K562 (cell line): Measurements from ENCODE around the gene RHEBL1. TPM values are rescaled to one million over a fixed set of nuclear protein-coding genes. Genes with fewer than 3 reads are reported as not detected.

Experiments used
- CBFB ChIP-seq: sonication (generic); formaldehyde crosslinking; IDR thresholded peaks from 2 replicates; pipeline ENCODE4 v1.4.0; 2020; ENCODE audit warnings: mild to moderate bottlenecking, missing genetic modification reagents
- ELF4 ChIP-seq: fragments of 450-650 bp; formaldehyde crosslinking; IDR thresholded peaks from 2 replicates; pipeline ENCODE4 v1.4.0; 2022; ENCODE audit warnings: missing genetic modification characterization
- EZH2 ChIP-seq: IDR thresholded peaks from 2 replicates; pipeline ENCODE4 v1.6.1; 2012; ENCODE audit warnings: low read depth, mild to moderate bottlenecking, inconsistent platforms, low read length, borderline replicate concordance
- NR2C2 ChIP-seq, 2 experiments: fragments of 200-800 bp in 1 of 2; sonication (Bioruptor generic) in 1 of 2; sonication (generic) in 1 of 2; formaldehyde crosslinking in 1 of 2; IDR thresholded peaks; 2 replicates each; pipeline versions ENCODE4 v1.6.1 to v1.8.0; 2016 to 2022; ENCODE audit warnings: mild to moderate bottlenecking in 1 of 2, missing compliant biosample characterization in 1 of 2, missing genetic modification characterization in 1 of 2, missing genetic modification reagents in 1 of 2
- PML ChIP-seq: IDR thresholded peaks from 2 replicates; pipeline ENCODE4 v1.6.1; 2012; ENCODE audit warnings: low read length, inconsistent platforms
- ZNF146 ChIP-seq: IDR thresholded peaks from one replicate; pipeline ENCODE4 v1.6.1; 2018; ENCODE audit warnings: missing compliant biosample characterization; ENCODE audit not compliant: unreplicated experiment
- polyA plus RNA-seq, 8 experiments: library from polyadenylated mRNA; depleted of rRNA in 4 of 8; stranded (reverse) in 5 of 8; unstranded in 3 of 8; fragments of >200 nt; fragmentation: Nextera tagmentation in 2 of 8; fragmentation: Illumina TruSeq in 1 of 8; extraction: Ambion mirVana in 2 of 8; extraction: Trizol in 1 of 8; gene quantifications; 2 replicates each; pipeline versions ENCODE4 v1.2.1 to v1.2.3, GENCODE V29; 2011 to 2014; ENCODE audit warnings: inconsistent platforms in 1 of 8, missing spikeins in 1 of 8
- total RNA-seq, 7 experiments: library from RNA; depleted of rRNA in 6 of 7; stranded (reverse); fragments of >200 nt in 6 of 7; fragmentation: Illumina TruSeq in 2 of 7; extraction: Trizol in 2 of 7; gene quantifications; 2 replicates each; pipeline versions ENCODE4 v1.2.1 to v1.2.3, GENCODE V29; 2011 to 2021; ENCODE audit warnings: low replicate concordance in 1 of 7
- TF ChIP-seq, protein P1 (sequence below): sonication (generic); formaldehyde crosslinking; IDR thresholded peaks from 2 replicates; pipeline ENCODE4 v1.8.0; 2022; ENCODE audit warnings: mild to moderate bottlenecking, missing genetic modification reagents, borderline replicate concordance
- TF ChIP-seq, protein P2 (sequence below): fragments of 450-650 bp; formaldehyde crosslinking; IDR thresholded peaks from 2 replicates; pipeline ENCODE4 v1.4.0; 2022; ENCODE audit warnings: missing genetic modification characterization
- TF ChIP-seq, protein P3 (sequence below), 3 experiments: IDR thresholded peaks in 2 of 3; conservative IDR thresholded peaks in 1 of 3; 2 replicates each; pipeline ENCODE4 v1.5.1; 2011 to 2012; ENCODE audit warnings: low read length in 3 of 3, mild to moderate bottlenecking in 3 of 3, control low read depth in 2 of 3, improper control_type of control experiment in 1 of 3, inconsistent platforms in 1 of 3, low read depth in 1 of 3, mixed read lengths in 1 of 3, moderate library complexity in 1 of 3; ENCODE audit not compliant: insufficient read depth in 2 of 3
- TF ChIP-seq, protein P4 (sequence below): sonication (generic); formaldehyde crosslinking; IDR thresholded peaks from 2 replicates; pipeline ENCODE4 v1.9.0; 2022; ENCODE audit warnings: mild to moderate bottlenecking, missing genetic modification reagents
- TF ChIP-seq, protein P5 (sequence below): sonication (generic); formaldehyde crosslinking; IDR thresholded peaks from 2 replicates; pipeline ENCODE4 v1.8.1; 2022; ENCODE audit warnings: missing genetic modification reagents

The RHEBL1 gene
- total and polyA plus RNA-seq, 9 of the 15 experiments (the other 6 are each of a cell fraction or from before 2014, with no cell fraction given) = 4.3 to 36.1 (median 8.2) TPM

DNA sequence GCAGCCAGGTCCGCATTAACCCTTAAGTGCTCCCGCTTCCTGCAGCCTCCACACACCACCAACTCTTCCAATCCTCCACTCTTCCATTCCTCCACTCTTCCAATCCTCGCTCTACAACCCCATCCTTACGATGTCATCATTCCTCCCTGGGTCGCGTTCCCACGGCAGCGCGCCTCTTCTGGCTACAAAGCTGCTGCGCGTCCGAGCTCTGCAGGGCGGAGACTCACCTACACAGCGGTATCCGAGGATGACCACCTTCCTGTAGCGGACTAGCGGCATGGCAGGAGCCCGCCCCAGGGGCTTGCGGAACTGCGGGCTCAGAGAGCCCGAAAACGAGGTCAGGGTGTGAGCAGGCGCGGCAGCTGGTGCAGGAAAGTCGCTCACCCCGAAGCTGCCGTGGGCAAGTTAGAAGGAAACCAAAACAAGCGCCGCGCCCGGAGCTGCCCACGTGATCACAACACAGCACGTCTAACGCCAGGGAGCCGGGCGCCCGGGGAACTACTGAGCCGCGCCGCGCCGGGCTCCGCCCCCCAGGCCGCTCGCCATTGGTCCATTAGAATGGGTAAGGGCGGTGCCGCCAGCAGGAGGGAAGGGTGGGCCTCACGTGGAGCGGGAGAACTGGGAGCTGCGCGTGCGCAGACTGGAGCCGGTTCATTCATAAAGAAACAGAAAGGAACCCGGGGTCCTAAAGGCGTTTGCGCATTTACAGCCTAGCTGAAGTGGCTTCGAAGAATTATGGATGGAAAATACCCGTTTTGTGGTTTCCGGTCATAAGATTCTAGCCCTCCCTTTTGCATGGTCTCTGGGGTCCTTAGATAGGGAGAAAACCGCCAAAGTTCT, at the start of gene RHEBL1 (continued):
- TF ChIP-seq NR2C2 (CRISPR knock-in tag; IDR thresholded peaks at IDR 0.05) = no peak
- TF ChIP-seq NR2C2 (tag; IDR thresholded peaks at IDR 0.05) = no peak
- TF ChIP-seq, protein P1, sequence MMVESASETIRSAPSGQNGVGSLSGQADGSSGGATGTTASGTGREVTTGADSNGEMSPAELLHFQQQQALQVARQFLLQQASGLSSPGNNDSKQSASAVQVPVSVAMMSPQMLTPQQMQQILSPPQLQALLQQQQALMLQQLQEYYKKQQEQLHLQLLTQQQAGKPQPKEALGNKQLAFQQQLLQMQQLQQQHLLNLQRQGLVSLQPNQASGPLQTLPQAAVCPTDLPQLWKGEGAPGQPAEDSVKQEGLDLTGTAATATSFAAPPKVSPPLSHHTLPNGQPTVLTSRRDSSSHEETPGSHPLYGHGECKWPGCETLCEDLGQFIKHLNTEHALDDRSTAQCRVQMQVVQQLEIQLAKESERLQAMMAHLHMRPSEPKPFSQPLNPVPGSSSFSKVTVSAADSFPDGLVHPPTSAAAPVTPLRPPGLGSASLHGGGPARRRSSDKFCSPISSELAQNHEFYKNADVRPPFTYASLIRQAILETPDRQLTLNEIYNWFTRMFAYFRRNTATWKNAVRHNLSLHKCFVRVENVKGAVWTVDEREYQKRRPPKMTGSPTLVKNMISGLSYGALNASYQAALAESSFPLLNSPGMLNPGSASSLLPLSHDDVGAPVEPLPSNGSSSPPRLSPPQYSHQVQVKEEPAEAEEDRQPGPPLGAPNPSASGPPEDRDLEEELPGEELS (CRISPR knock-in tag) = no peak
- TF ChIP-seq CBFB = peak; percentile 70; the same call in 1 of the 2 replicates
- TF ChIP-seq ELF4 (CRISPR knock-in tag) = no peak
- TF ChIP-seq, protein P2, sequence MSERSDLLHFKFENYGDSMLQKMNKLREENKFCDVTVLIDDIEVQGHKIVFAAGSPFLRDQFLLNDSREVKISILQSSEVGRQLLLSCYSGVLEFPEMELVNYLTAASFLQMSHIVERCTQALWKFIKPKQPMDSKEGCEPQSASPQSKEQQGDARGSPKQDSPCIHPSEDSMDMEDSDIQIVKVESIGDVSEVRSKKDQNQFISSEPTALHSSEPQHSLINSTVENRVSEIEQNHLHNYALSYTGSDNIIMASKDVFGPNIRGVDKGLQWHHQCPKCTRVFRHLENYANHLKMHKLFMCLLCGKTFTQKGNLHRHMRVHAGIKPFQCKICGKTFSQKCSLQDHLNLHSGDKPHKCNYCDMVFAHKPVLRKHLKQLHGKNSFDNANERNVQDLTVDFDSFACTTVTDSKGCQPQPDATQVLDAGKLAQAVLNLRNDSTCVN (CRISPR knock-in tag) = no peak
- TF ChIP-seq, protein P3, sequence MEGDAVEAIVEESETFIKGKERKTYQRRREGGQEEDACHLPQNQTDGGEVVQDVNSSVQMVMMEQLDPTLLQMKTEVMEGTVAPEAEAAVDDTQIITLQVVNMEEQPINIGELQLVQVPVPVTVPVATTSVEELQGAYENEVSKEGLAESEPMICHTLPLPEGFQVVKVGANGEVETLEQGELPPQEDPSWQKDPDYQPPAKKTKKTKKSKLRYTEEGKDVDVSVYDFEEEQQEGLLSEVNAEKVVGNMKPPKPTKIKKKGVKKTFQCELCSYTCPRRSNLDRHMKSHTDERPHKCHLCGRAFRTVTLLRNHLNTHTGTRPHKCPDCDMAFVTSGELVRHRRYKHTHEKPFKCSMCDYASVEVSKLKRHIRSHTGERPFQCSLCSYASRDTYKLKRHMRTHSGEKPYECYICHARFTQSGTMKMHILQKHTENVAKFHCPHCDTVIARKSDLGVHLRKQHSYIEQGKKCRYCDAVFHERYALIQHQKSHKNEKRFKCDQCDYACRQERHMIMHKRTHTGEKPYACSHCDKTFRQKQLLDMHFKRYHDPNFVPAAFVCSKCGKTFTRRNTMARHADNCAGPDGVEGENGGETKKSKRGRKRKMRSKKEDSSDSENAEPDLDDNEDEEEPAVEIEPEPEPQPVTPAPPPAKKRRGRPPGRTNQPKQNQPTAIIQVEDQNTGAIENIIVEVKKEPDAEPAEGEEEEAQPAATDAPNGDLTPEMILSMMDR (IDR thresholded peaks at IDR 0.05 in 2 of 3, conservative IDR thresholded peaks at IDR 0.05 in 1 of 3; ENCODE audit: insufficient read depth in 2 of 3, low read depth in 1 of 3, low read length in 3 of 3) = peak; percentile 43 to 58 (median 57)
- TF ChIP-seq ZNF146 (CRISPR knock-in tag) = no peak
- no peak for TF ChIP-seq EZH2
- TF ChIP-seq, protein P4, sequence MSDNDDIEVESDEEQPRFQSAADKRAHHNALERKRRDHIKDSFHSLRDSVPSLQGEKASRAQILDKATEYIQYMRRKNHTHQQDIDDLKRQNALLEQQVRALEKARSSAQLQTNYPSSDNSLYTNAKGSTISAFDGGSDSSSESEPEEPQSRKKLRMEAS (CRISPR knock-in tag) = peak; percentile 90
- TF ChIP-seq, protein P5, sequence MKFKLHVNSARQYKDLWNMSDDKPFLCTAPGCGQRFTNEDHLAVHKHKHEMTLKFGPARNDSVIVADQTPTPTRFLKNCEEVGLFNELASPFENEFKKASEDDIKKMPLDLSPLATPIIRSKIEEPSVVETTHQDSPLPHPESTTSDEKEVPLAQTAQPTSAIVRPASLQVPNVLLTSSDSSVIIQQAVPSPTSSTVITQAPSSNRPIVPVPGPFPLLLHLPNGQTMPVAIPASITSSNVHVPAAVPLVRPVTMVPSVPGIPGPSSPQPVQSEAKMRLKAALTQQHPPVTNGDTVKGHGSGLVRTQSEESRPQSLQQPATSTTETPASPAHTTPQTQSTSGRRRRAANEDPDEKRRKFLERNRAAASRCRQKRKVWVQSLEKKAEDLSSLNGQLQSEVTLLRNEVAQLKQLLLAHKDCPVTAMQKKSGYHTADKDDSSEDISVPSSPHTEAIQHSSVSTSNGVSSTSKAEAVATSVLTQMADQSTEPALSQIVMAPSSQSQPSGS = no peak
- peak; percentile 37; the same call in 1 of the 2 replicates for TF ChIP-seq PML
